ENCODE results near the gene NT5C1B. TPM values are rescaled to one million over a fixed set of nuclear protein-coding genes. Genes with fewer than 3 reads are reported as not detected.

Gene NT5C1B
- polyA plus RNA-seq, 1 donor from 2014 or later, result not detected

DNA sequence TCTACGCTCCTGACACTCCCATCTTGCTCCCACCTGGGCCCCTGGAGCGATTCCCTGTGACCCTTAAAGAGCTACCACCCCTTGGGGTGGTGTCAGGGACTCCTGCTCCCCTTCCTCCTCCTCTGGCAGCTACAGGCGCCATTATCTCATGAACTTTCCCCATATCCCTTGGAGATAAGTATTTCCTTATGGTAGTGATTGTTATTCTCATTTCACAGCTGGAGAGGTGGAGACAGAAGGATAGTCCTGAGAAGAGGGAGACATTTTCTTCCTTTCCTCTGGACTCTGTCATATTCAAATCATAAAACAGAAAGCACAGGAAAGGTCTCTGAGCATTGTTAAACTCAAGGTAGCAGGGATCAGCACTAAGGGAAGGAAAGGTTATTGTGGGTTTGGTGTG is 63.5 kb downstream of the NT5C1B start:
- Histone ChIP-seq H3K9me3 (ENCODE audit: low read length) (no peaks in the 10 kb centered on the region), H3K36me3 (ENCODE audit: insufficient read depth, low read length) (no peaks in the 10 kb centered on the region), H3K79me2 (replicated peaks; ENCODE audit: insufficient read depth, low read length) (no peaks in the 10 kb centered on the region)

DNA sequence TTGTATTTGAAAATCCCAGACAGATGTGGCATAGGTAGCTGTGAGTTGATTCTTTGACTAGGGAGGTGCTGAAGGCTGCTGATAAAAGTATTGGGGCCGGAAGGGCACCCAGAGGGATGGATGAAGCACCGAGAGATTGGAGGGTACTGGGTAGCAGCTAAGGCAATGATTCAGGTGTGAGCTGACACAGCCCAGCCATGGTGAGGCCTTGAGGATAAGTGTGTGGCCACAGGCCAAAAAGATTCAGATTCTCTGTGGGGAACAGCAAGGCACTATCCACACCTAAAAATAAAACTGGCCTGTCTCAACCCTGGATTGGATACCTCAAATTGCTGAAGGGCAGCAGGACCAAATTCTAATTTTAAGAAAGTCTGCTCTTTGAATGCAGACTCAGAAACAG is 64.1 kb downstream of the NT5C1B start:
- Histone ChIP-seq H3K9me3 (ENCODE audit: low read length) (no peaks in the 10 kb centered on the region), H3K4me2 (ENCODE audit: low read length) (no peak overlapping the region), H3K9me2 (ENCODE audit: insufficient read depth, low read length) (no peaks in the 10 kb centered on the region), H3K79me2 (replicated peaks; ENCODE audit: insufficient read depth, low read length) (no peaks in the 10 kb centered on the region), H3K4me3 (ENCODE audit: low read length) (no peak overlapping the region), H3F3A (ENCODE audit: insufficient read depth, low read length, poor library complexity, severe bottlenecking) (no peaks in the 10 kb centered on the region), H3K27ac (ENCODE audit: low read length) (no peak overlapping the region), H3K27me3 (ENCODE audit: insufficient read depth, low read depth, low read length) (no peaks in the 10 kb centered on the region), H3K36me3 (ENCODE audit: insufficient read depth, low read length) (no peaks in the 10 kb centered on the region), H3K9ac (ENCODE audit: low read length) (no peak overlapping the region), H4K20me1 (ENCODE audit: insufficient read depth) (no peaks in the 10 kb centered on the region), H2AFZ (ENCODE audit: low read depth, low read length) (no peak overlapping the region)
- TF ChIP-seq SMC3 (conservative IDR thresholded peaks at IDR 0.05; ENCODE audit: poor library complexity), result no peak
- TF ChIP-seq EZH2 (IDR thresholded peaks at IDR 0.05; ENCODE audit: borderline replicate concordance, insufficient read depth, low read length, poor library complexity, severe bottlenecking), result no peak

More for the DNA sequence above, 63.5 kb downstream of the NT5C1B start:
- TF ChIP-seq RAD21 (conservative IDR thresholded peaks at IDR 0.05) (no peak), EP300 (conservative IDR thresholded peaks at IDR 0.05; ENCODE audit: poor library complexity, severe bottlenecking) (no peak), EZH2 (IDR thresholded peaks at IDR 0.05; ENCODE audit: borderline replicate concordance, insufficient read depth, low read length, poor library complexity, severe bottlenecking) (no peak), TAF1 (IDR thresholded peaks at IDR 0.05; ENCODE audit: low read depth) (no peak), POLR2AphosphoS5 (IDR thresholded peaks at IDR 0.05) (no peak)
- TF ChIP-seq, protein P1, sequence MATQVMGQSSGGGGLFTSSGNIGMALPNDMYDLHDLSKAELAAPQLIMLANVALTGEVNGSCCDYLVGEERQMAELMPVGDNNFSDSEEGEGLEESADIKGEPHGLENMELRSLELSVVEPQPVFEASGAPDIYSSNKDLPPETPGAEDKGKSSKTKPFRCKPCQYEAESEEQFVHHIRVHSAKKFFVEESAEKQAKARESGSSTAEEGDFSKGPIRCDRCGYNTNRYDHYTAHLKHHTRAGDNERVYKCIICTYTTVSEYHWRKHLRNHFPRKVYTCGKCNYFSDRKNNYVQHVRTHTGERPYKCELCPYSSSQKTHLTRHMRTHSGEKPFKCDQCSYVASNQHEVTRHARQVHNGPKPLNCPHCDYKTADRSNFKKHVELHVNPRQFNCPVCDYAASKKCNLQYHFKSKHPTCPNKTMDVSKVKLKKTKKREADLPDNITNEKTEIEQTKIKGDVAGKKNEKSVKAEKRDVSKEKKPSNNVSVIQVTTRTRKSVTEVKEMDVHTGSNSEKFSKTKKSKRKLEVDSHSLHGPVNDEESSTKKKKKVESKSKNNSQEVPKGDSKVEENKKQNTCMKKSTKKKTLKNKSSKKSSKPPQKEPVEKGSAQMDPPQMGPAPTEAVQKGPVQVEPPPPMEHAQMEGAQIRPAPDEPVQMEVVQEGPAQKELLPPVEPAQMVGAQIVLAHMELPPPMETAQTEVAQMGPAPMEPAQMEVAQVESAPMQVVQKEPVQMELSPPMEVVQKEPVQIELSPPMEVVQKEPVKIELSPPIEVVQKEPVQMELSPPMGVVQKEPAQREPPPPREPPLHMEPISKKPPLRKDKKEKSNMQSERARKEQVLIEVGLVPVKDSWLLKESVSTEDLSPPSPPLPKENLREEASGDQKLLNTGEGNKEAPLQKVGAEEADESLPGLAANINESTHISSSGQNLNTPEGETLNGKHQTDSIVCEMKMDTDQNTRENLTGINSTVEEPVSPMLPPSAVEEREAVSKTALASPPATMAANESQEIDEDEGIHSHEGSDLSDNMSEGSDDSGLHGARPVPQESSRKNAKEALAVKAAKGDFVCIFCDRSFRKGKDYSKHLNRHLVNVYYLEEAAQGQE (IDR thresholded peaks at IDR 0.05; ENCODE audit: borderline replicate concordance), result no peak
- TF ChIP-seq, protein P2, sequence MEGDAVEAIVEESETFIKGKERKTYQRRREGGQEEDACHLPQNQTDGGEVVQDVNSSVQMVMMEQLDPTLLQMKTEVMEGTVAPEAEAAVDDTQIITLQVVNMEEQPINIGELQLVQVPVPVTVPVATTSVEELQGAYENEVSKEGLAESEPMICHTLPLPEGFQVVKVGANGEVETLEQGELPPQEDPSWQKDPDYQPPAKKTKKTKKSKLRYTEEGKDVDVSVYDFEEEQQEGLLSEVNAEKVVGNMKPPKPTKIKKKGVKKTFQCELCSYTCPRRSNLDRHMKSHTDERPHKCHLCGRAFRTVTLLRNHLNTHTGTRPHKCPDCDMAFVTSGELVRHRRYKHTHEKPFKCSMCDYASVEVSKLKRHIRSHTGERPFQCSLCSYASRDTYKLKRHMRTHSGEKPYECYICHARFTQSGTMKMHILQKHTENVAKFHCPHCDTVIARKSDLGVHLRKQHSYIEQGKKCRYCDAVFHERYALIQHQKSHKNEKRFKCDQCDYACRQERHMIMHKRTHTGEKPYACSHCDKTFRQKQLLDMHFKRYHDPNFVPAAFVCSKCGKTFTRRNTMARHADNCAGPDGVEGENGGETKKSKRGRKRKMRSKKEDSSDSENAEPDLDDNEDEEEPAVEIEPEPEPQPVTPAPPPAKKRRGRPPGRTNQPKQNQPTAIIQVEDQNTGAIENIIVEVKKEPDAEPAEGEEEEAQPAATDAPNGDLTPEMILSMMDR (IDR thresholded peaks at IDR 0.05; ENCODE audit: poor library complexity, severe bottlenecking), result no peak
- H2AFZ ChIP-seq (ENCODE audit: low read depth, low read length), result no peak overlapping the region
- no peak overlapping the region for H3K27ac ChIP-seq (ENCODE audit: low read length)
- no peak overlapping the region for H3K9ac ChIP-seq (ENCODE audit: low read length)
- no peaks in the 10 kb centered on the region for H3K9me2 ChIP-seq (ENCODE audit: insufficient read depth, low read length)
- no peaks in the 10 kb centered on the region for H3F3A ChIP-seq (ENCODE audit: insufficient read depth, low read length, poor library complexity, severe bottlenecking)
- no peaks in the 10 kb centered on the region for H4K20me1 ChIP-seq (ENCODE audit: insufficient read depth)
- H3K4me3 ChIP-seq (ENCODE audit: low read length), result no peak overlapping the region
- no peak overlapping the region for H3K4me2 ChIP-seq (ENCODE audit: low read length)
- no peaks in the 10 kb centered on the region for H3K27me3 ChIP-seq (ENCODE audit: insufficient read depth, low read depth, low read length)

DNA sequence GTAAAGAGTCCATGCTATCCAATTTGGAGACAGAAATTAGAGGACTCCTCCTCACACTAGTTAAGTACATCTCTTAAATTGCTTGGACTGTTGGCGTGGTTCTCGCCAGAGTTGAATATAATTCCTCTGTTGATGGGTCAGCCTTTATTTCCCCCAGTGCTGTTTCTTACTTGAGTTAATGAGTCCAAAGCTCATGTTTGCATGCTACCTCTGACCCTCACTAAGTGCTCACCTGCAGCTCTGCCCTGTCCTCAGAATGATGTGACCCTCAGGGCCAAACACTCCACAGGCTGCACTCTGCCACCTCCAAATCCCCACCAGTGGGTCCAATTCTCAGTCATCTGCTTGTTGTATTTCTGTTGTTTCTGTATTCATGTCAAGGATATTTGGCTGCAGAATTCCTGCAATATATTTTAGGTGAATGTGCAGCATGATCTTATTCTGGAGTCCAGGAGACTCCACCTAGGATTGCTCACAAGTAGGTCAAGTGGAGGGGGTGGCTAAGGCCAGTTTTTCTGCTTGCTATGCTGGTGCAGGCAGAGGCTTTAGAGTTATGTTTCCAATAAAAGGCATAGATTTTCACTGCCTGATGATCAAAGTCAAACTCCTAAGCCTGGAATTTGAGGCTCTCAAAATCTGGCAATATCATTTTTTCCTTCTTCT is 66.8 kb downstream of the NT5C1B start:
- H3K9ac ChIP-seq (ENCODE audit: low read length), result no peak overlapping the region

More for the DNA sequence above, 66.8 kb downstream of the NT5C1B start:
- H3K79me2 ChIP-seq (replicated peaks; ENCODE audit: insufficient read depth, low read length), result no peaks in the 10 kb centered on the region
- H3K36me3 ChIP-seq (ENCODE audit: insufficient read depth, low read length), result no peaks in the 10 kb centered on the region
- H3K27ac ChIP-seq (ENCODE audit: low read length), result no peak overlapping the region
- no peaks in the 10 kb centered on the region for H3K9me2 ChIP-seq (ENCODE audit: insufficient read depth, low read length)
- H4K20me1 ChIP-seq (ENCODE audit: insufficient read depth), result no peaks in the 10 kb centered on the region
- H3K27me3 ChIP-seq (ENCODE audit: insufficient read depth, low read depth, low read length), result no peaks in the 10 kb centered on the region
- TF ChIP-seq, protein P2 (IDR thresholded peaks at IDR 0.05; ENCODE audit: poor library complexity, severe bottlenecking), result no peak
- no peak for TF ChIP-seq MXI1 (conservative IDR thresholded peaks at IDR 0.05; ENCODE audit: poor library complexity, severe bottlenecking)
- TF ChIP-seq, protein P1 (IDR thresholded peaks at IDR 0.05; ENCODE audit: borderline replicate concordance), result no peak
- no peak for TF ChIP-seq TAF1 (IDR thresholded peaks at IDR 0.05; ENCODE audit: low read depth)
- no peak for TF ChIP-seq POLR2AphosphoS5 (IDR thresholded peaks at IDR 0.05)
- TF ChIP-seq EZH2 (IDR thresholded peaks at IDR 0.05; ENCODE audit: borderline replicate concordance, insufficient read depth, low read length, poor library complexity, severe bottlenecking), result no peak
- TF ChIP-seq RAD21 (conservative IDR thresholded peaks at IDR 0.05), result no peak
- no peak for TF ChIP-seq EP300 (conservative IDR thresholded peaks at IDR 0.05; ENCODE audit: poor library complexity, severe bottlenecking)
- no peak for TF ChIP-seq SMC3 (conservative IDR thresholded peaks at IDR 0.05; ENCODE audit: poor library complexity)
- no peaks in the 10 kb centered on the region for H3F3A ChIP-seq (ENCODE audit: insufficient read depth, low read length, poor library complexity, severe bottlenecking)
- no peak overlapping the region for H3K4me3 ChIP-seq (ENCODE audit: low read length)
- no peak overlapping the region for H3K4me2 ChIP-seq (ENCODE audit: low read length)
- no peaks in the 10 kb centered on the region for H3K9me3 ChIP-seq (ENCODE audit: low read length)
- no peak overlapping the region for H2AFZ ChIP-seq (ENCODE audit: low read depth, low read length)

Measured in neural cell (in vitro differentiated cells).